GM12878 (cell line): ENCODE measurements around the gene CDYL.

Experiments
- BACH1 ChIP-seq: fragments of 450-650 bp; IDR thresholded peaks from 2 replicates; pipeline ENCODE4 v1.6.1; 2017; ENCODE audit warnings: mild to moderate bottlenecking, borderline replicate concordance
- BMI1 ChIP-seq: fragments of 450-650 bp; IDR thresholded peaks from 2 replicates; pipeline ENCODE4 v1.6.1; 2016; ENCODE audit warnings: mild to moderate bottlenecking, moderate library complexity, borderline replicate concordance
- POLR2AphosphoS5 ChIP-seq: IDR thresholded peaks from 2 replicates; pipeline ENCODE4 v1.6.1; 2011; ENCODE audit warnings: mild to moderate bottlenecking, low read length, inconsistent platforms

GRCh38 chr6:4885341-4885933 lies 109.2 kb downstream of the CDYL start:
- no peak for TF ChIP-seq BMI1
- TF ChIP-seq POLR2AphosphoS5: no peak
- TF ChIP-seq BACH1: no peak
